Neuron (in vitro differentiated cells): ENCODE data around the gene SLC16A14.
"Not testable (repeated sequence)": the region's sequence is repeated elsewhere in the genome, so short reads cannot be mapped to it uniquely, and the experiment has no call there.

Source experiments
- H2AFZ ChIP-seq: one replicate; pipeline ENCODE4 v1.6.1; 2013; ENCODE audit warnings: low read depth, mild to moderate bottlenecking, inconsistent platforms, low read length, moderate library complexity
- H3K27me3 ChIP-seq: one replicate; pipeline ENCODE4 v1.6.1; 2013; ENCODE audit warnings: low read length; ENCODE audit not compliant: insufficient read depth
- H3K36me3 ChIP-seq: one replicate; pipeline ENCODE4 v1.6.1; 2013; ENCODE audit warnings: low read length; ENCODE audit not compliant: insufficient read depth
- H3K4me1 ChIP-seq: one replicate; pipeline ENCODE4 v1.6.1; 2013; ENCODE audit warnings: low read length; ENCODE audit not compliant: insufficient read depth
- H3K4me3 ChIP-seq: 2 replicates; pipeline ENCODE4 v1.5.1; 2013; ENCODE audit warnings: mild to moderate bottlenecking, low read length, moderate library complexity
- H3K9me3 ChIP-seq: one replicate; pipeline ENCODE4 v1.6.1; 2013; ENCODE audit warnings: low read length

Gene SLC16A14

GRCh38 chr2:230068651-230069055, at the start of gene SLC16A14:
Gene SLC16A14, minus strand, starts transcription at chr2:230068924. Its CDS starts 9,572 bp downstream, at chr2:230059352.
- no peaks in the 10 kb centered on the region for H3K9me3 ChIP-seq
- H3K36me3 ChIP-seq, result peaks cover 14% of the 10 kb centered on the region
- peak within 1 kb of the TSS; percentile 92 for H2AFZ ChIP-seq
- H3K4me1 ChIP-seq, result peaks cover 8% of the 10 kb centered on the region
- H3K4me3 ChIP-seq, result peak within 1 kb of the TSS; percentile 64
- H3K27me3 ChIP-seq, result no peaks in the 10 kb centered on the region

- Histone ChIP-seq H3K4me1 (no peaks in the 10 kb centered on the region), H2AFZ (no peak overlapping the region), H3K4me3 (no peak overlapping the region), H3K9me3 (no peaks in the 10 kb centered on the region), H3K36me3 (no peaks in the 10 kb centered on the region), H3K27me3 (no peaks in the 10 kb centered on the region)
Observed at GRCh38 chr2:230106771-230107170, 38.0 kb upstream of the SLC16A14 start.

- not testable (repeated sequence) for H3K4me1 ChIP-seq, H3K27me3 ChIP-seq, H2AFZ ChIP-seq, H3K9me3 ChIP-seq, H3K36me3 ChIP-seq, H3K4me3 ChIP-seq
Observed at GRCh38 chr2:230101967-230102366, 33.2 kb upstream of the SLC16A14 start.

- Histone ChIP-seq H3K27me3 (no peaks in the 10 kb centered on the region), H3K4me1 (no peaks in the 10 kb centered on the region), H3K36me3 (no peaks in the 10 kb centered on the region), H3K4me3 (no peak overlapping the region), H3K9me3 (no peaks in the 10 kb centered on the region), H2AFZ (no peak overlapping the region)
Observed at GRCh38 chr2:230097841-230098240, 29.1 kb upstream of the SLC16A14 start.

GRCh38 chr2:230097424-230097823, 28.7 kb upstream of the SLC16A14 start:
- H3K9me3 ChIP-seq, result no peaks in the 10 kb centered on the region
- H3K4me3 ChIP-seq, result no peak overlapping the region
- no peaks in the 10 kb centered on the region for H3K27me3 ChIP-seq
- no peak overlapping the region for H2AFZ ChIP-seq
- no peaks in the 10 kb centered on the region for H3K4me1 ChIP-seq
- no peaks in the 10 kb centered on the region for H3K36me3 ChIP-seq

GRCh38 chr2:230090967-230091366, 22.2 kb upstream of the SLC16A14 start:
- Histone ChIP-seq H2AFZ (no peak overlapping the region), H3K9me3 (no peaks in the 10 kb centered on the region), H3K36me3 (no peaks in the 10 kb centered on the region), H3K4me3 (no peak overlapping the region), H3K4me1 (no peaks in the 10 kb centered on the region), H3K27me3 (no peaks in the 10 kb centered on the region)

GRCh38 chr2:230085201-230085600, 16.5 kb upstream of the SLC16A14 start:
- H3K4me1 ChIP-seq, result no peaks in the 10 kb centered on the region
- H3K36me3 ChIP-seq, result no peaks in the 10 kb centered on the region
- no peaks in the 10 kb centered on the region for H3K9me3 ChIP-seq
- H2AFZ ChIP-seq, result no peak overlapping the region
- H3K27me3 ChIP-seq, result peaks cover 5% of the 10 kb centered on the region
- H3K4me3 ChIP-seq, result no peak overlapping the region

GRCh38 chr2:230077851-230078547, 9.3 kb upstream of the SLC16A14 start:
- Histone ChIP-seq H2AFZ (no peak overlapping the region), H3K36me3 (no peaks in the 10 kb centered on the region), H3K27me3 (peaks cover 6% of the 10 kb centered on the region), H3K4me3 (no peak overlapping the region), H3K4me1 (no peaks in the 10 kb centered on the region), H3K9me3 (no peaks in the 10 kb centered on the region)

GRCh38 chr2:230076819-230077218, 8.1 kb upstream of the SLC16A14 start:
- Histone ChIP-seq H3K4me1 (no peaks in the 10 kb centered on the region), H3K36me3 (no peaks in the 10 kb centered on the region), H3K9me3 (no peaks in the 10 kb centered on the region), H3K27me3 (peaks cover 3% of the 10 kb centered on the region), H3K4me3 (no peak overlapping the region), H2AFZ (no peak overlapping the region)

- Histone ChIP-seq H3K36me3 (no peaks in the 10 kb centered on the region), H3K9me3 (no peaks in the 10 kb centered on the region), H3K4me1 (no peaks in the 10 kb centered on the region), H3K27me3 (peaks cover 3% of the 10 kb centered on the region), H3K4me3 (no peak overlapping the region), H2AFZ (no peak overlapping the region)
Observed at GRCh38 chr2:230075988-230076631, 7.4 kb upstream of the SLC16A14 start.

GRCh38 chr2:230071421-230071820, 2.7 kb upstream of the SLC16A14 start:
- peaks cover 5% of the 10 kb centered on the region for H3K4me1 ChIP-seq
- no peaks in the 10 kb centered on the region for H3K36me3 ChIP-seq
- H3K27me3 ChIP-seq, result no peaks in the 10 kb centered on the region
- H3K4me3 ChIP-seq, result no peak overlapping the region
- H2AFZ ChIP-seq, result no peak overlapping the region
- no peaks in the 10 kb centered on the region for H3K9me3 ChIP-seq

- Histone ChIP-seq H3K9me3 (no peaks in the 10 kb centered on the region), H3K36me3 (peaks cover 7% of the 10 kb centered on the region), H2AFZ (no peak overlapping the region), H3K4me3 (peak overlapping the region; percentile 64), H3K27me3 (no peaks in the 10 kb centered on the region), H3K4me1 (peaks cover 8% of the 10 kb centered on the region)
Observed at GRCh38 chr2:230069402-230069801, 678 bp upstream of the SLC16A14 start.

GRCh38 chr2:230068016-230068650, 591 bp downstream of the SLC16A14 start:
- peak overlapping the region; percentile 92 for H2AFZ ChIP-seq
- H3K36me3 ChIP-seq, result peaks cover 19% of the 10 kb centered on the region
- H3K4me3 ChIP-seq, result peak overlapping the region; percentile 64
- H3K27me3 ChIP-seq, result no peaks in the 10 kb centered on the region
- peaks cover 8% of the 10 kb centered on the region for H3K4me1 ChIP-seq
- H3K9me3 ChIP-seq, result no peaks in the 10 kb centered on the region
